CD4-positive, alpha-beta T cell treated with Interferon gamma for 1 hour (primary cell): ENCODE data around the gene TEDC2.
A peak's percentile ranks its signal among the peaks of the same experiment; 100 is the strongest.

Experiments
- DNase-seq: peaks from one replicate; pipeline ENCODE4 v3.0.0-alpha.2; 2020

Gene TEDC2

DNA sequence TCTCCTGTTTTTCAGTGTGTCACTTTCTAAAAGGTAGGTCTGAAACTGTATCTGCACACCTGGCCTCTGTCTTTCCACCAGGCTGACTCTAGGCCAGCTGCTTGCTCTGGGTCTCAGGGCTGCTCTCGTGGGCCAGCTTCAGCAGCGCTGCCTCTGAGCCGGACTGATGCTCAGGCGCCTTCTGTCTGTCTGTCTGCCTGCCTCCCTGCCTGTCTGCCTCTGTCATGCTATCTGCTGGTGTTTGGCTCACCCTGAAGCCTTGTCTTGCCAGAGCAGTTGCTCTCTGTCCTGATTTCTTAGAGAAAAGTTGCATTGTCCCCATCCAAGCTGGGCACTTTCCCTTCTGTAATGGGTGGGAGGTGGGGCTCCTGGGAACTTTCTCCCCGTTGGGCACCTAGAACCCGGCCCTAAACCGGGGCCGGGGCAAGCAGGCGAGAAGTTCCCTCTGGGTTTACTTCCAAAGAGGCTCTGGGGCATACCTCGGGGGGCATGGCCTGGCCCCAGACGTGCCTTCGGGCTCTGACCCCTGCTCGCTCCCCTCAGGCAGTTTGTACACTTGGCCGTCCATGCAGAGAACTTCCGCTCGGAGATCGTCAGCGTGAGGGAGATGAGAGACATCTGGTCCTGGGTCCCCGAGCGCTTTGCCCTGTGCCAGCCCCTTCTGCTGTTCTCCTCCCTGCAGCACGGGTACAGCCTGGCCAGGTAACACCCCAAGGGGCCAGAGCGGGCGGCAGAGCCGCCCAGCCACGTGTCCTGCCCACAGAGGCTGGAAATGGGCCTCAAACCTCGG lies 38.0 kb downstream of the TEDC2 start:
- no peak for DNase-seq

DNA sequence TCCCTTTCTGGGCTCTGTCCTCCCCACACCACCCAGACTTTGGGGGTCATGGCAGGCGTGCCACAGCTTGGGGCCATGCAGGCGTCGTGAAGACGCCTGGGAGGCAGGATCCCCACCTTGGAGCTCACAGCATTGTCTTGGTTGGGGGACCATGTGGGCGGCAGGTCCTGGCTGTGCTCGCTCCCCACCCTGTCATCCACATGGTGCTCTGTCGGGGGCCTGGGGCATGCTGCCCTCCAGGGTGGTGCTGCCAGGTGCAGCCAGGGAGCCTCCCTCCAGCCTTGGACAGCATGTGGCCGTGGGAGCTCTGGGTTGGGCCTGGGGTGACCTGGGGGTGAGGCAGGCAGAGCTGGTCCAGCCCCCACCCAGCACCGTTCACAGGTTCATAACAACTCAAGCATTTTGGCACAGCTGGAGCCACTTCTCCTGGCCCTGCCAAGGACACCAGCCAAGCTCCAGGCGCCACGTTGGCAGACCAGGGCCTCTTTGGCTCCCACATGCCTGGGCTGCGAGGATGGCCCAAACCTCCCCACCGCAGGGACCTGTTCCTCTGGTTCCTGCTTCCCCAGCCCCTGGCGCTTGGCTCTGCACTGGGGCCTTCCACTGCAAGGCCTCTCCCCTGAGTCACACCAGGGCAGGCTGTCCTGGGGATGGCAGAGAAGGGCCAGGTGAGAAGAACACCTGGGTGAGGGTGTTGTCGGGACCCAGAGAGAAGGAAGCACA lies 38.8 kb downstream of the TEDC2 start:
- no peak for DNase-seq

DNA sequence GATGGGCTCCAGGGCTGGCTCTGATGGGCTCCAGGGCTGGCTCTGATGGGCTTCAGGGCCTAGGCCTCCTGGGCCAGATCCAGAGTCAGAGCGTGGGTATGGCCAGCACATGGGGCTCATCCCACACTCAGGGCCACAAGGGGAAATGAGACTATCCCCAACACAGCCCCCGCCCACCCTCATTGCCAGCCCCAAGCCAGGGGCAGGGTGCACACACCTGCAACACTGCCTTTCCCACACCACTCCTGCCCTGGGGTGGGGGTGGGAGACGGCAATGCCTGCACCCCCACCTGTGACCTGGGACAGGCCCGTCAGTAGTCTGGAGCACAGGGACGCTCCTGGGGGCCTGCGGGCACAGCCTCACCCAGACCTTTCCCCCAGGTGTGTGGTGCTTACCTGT lies 39.5 kb downstream of the TEDC2 start:
- DNase-seq, result no peak

DNA sequence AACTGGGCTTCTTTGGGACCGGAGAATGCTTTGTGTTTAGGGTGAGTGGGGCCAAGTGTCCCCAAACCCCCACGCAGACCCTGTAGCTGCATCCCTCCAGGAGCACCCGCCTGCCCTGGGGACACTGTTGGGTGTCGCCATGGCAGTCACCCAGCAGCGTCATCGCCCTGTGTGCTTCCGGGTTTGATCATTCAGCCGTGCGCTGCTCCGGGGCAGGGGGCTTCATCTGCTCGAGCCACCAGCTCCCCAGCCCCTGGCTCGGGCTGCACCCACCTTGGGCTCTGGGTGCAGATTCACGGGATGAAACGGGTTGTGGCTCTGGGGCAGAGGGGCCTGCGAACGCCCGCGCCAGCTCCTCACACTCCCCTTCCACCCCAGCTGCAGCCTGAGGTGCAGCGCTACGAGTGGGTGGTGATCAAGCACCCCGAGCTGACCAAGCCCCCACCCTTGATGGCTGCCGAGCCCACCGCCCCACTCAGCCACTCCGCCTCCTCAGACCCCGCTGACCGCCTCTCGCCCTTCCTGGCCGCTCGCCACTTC lies 40.1 kb downstream of the TEDC2 start:
- DNase-seq, result no peak

DNA sequence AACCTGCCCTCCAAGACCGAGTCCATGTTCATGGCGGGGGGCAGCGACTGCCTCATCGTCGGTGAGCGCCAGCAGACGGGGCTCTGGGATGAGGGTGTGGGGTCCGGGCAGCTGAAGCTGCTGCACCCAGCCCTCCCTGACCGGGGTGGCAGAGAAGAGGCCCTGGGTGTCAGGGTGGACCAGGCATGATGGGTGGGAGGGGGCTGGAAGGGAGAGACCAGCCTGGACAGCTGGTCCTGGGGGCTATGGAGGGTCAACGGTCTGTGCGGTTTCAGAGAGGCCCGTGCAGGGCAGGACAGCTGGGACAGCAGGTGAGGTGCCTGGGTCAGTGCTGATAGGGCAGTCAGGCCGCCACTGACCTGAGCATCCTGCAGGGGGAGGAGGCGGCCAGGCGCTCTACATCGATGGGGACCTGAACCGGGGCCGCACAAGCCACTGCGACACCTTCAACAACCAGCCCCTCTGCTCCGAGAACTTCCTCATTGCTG lies 40.6 kb downstream of the TEDC2 start:
- DNase-seq, result no peak

DNA sequence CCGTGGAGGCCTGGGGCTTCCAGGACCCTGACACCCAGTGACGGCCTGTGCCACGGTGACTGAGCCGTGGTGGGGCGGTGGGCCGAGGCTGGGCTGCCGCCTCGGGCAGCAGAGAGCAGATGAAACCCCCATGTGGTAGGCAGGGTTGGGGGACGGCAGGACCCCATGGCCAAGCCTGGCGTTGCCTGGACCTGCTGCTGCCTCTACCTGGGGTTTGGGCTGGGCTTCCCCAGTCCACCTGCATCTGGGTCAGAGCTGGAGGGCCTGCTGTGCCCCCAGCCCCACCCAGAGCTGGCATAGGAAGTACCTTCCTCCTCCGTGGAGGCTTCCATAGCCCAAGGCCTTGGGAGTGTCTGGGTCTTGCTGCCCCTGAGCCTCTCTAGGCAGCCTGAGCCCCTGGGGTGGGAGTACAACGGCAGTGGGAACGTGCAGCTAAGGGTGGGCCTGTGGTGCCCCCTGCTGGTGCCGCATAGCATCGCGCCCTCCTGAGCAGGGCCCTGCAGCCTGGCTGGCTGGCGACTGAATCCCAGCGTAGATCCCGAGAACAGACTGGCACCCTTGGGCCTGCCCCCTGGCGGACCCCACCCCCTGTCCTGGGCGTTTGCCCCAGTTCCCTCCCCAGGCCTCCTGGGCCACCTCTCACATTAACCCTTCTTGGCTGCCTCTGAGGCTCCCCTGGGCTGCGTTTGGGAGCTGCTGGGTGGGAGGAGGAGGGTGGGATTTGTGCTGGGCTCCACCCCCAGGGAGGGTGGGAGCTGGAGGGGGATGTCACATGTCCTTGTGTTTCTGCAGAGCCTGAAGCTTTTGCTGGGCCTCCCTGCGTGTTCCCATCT lies 41.2 kb downstream of the TEDC2 start:
- peak; percentile 74 for DNase-seq

DNA sequence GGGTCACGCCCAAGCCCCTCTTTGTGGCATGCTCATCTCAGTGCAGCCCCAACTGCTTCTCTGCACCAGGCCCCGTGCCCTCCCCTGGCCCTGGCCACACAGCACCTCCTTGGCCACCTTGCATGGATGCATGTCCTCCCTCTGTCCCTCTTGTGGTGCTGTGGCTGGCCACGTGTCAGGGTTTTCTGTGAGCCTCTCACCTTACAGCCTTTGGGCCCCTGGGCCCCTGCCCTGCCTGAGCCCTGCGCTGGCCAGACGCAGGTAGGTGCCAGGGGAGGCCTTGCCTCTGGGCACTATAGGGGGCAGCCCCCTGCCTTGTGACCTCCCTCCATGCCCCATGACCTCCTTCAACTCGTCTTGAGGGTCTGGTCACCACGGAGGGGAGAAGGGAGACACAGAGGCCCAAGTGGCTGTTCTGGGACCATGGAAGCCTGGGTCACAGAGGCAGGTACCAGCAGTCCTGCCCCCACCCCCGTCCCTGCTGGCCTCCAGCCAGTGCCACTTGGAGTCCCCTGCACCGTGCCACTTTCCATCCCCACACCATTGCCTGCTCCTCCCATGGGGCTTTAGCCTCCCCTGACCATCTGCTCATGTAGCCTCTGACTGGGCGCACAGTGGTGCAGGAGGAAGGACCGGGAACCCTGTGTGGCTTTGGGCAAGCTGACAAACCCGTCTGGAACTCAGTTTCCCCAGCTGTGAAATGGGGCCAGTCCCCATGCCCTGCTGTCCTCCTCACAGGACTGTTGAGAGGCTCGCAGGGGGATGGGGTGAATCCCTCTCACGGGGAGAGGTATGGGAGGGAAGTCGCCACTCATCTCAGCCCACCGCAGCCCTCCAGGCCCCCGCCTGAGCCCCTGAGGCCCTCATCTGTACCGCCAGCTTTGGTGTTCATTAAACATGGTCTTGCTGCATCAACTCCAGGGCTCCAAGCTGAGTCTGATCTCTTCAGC lies 42.3 kb downstream of the TEDC2 start:
- DNase-seq, result no peak

DNA sequence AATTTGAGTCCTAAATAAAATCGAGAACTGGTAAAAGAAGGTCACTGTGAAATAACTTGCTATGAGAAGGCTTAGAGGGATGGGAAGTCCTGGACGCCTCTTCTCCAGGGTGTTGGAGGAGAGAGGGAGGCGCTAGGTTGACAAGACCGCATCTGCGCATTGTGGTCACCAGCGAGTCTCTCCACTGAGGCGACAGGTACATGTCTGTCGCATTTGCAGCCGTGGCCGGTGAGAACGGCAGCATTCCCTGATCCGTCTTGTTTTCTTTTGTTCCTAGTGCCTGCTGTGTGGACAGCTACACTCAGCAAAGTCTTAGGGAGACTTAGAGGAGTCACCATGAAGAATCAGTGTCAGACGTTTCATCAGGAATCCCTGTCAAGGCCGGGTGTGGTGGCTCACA lies 45.8 kb downstream of the TEDC2 start:
- no peak for DNase-seq

DNA sequence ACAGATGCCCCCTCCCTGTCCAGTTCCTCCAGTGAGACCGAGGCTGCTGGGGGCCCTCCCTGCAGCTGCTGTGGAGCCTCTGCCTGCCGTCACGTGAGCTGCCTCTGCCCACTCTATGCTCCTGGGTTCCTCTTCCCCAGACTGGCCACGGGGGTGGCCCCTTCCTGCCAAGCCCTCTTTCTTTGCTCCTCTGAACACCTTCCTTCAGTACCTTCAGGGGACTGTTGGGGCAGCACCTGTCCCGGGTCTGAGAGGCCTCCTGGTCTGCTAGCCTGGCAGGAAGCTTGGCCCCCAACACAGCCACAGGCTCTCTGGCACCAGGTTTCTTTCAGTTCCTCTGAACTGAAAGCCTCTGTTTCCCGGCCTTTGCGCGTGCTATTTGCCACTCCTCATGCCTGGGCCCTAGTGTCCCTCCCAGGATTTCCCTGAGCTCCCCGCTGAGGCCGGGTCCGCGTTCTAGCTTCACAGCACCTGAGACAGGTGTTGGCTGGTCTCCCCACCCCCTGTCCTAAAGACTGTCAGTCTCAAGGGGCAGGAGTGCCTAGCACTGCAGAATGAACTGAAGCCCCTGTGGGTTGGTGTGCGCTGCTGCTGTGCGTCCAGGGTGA lies 47.2 kb downstream of the TEDC2 start:
- peak; percentile 66 for DNase-seq

DNA sequence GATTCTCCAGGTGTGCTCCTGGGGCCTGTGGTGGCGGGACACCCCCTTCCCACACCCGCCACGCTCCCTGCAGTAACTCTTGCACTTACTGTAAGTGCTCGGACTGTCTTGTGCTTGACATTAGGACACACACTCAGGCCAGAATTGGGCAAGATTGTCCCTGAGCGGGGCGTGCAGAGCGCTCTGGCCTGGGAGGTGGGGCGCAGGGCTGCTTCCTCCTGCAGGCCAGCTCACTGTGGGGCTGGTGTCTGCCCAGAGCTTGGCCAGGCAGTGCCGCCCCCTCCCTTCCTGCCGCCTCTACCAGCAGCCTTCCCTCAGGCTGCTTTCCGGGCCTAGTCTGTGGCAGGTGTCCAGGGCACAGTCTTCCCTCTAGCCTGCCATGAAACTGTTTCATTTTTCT lies 47.8 kb downstream of the TEDC2 start:
- DNase-seq, result peak; percentile 55

DNA sequence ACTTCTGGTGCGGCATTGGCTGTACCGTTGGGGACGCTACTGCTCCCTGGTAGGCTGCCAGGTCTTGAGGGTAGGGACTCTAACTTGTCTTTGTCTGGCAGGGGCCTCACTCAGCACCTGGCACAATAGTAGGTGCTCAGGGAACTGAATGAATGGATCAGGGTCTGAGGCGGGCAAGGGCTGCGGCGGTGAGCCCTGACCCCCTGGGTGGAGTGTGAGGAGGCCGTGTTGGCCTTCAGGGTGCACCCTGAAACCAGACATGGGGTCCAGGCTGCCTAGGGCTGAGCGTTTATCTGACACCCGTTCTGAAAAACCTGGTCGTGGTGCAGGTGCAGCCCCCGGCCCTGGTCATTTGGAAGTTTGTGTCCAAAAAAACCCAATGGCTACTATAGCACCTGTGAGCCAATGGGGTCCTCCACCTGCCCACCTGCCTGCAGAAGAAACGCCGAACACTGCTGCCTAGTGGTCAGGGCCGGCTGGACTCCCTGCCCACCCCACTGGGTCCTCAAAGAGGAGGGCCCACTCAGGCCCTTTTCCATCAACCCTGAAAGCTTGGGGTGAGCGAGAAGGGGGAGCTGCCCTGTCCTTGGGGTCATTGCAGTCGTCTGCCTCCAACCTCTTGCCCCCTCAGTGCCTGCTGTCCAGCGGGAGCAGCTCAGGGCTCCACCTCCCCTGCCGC lies 49.0 kb downstream of the TEDC2 start:
- no peak for DNase-seq

DNA sequence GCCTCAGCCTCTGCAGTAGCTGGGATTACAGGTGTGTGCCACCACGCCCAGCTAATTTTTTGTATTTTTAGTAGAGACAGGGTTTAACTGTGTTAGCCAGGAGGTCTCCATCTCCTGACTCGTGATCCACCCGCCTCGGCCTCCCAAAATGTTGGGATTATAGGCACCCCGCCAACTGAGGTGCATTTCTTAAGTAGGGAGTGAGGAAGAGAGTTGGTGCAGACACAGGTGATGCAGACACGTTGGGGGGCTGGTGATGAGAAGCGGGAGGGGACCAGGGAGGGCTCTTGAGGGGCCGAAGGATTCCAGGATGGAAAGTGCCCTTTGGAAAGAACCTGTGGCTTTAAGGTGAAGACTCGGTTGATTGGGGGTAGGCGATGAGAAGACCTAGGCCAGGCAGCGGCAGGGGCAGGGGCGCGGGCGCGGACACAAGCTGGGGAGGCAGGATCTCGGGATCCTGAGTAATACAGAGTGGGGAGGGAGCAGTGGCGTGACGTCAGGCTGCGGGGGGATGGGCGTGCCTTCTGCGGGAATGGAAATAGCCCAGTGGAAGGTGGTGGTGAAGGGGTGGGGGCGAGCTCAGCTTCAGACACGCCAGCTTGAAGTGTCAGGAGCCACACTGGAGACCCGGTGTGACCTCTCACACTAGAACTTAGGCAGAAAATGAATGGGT lies 51.4 kb downstream of the TEDC2 start:
- no peak for DNase-seq

DNA sequence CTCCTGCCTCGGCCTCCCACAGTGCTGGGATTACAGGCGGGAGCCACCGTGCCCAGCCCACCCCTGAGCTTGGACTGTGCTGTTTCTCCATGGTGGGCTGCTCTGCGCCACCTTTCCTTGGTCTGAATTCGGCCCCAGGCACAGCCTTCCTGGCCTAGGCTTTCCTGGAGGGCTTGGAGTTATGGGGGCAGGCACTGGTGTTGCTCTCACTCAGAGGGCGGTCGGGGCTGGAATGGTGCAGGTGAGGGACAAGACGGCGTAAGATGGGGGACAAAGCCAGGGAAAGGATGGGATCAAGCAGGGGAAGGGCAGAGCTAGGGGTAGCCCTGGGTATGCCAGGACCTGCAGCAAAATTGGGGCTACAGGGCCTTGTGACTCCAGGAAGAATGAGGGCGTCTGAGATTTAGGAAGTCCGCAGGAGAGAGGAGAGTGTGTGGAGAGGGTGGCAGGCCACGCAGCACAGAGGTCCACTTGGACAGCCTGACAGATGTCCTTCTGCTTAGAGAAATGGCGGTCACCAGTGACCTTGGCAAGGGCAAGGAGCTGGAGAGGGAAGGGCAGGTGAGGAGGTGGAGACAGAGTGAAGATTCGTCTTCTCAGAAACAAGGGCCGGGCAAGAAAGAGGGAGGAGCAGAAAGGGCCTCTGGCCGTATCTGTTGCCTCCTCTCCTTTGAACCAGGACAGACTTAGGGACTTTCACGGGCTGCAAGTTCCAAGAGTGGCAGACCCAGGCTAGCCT lies 52.3 kb downstream of the TEDC2 start:
- no peak for DNase-seq

DNA sequence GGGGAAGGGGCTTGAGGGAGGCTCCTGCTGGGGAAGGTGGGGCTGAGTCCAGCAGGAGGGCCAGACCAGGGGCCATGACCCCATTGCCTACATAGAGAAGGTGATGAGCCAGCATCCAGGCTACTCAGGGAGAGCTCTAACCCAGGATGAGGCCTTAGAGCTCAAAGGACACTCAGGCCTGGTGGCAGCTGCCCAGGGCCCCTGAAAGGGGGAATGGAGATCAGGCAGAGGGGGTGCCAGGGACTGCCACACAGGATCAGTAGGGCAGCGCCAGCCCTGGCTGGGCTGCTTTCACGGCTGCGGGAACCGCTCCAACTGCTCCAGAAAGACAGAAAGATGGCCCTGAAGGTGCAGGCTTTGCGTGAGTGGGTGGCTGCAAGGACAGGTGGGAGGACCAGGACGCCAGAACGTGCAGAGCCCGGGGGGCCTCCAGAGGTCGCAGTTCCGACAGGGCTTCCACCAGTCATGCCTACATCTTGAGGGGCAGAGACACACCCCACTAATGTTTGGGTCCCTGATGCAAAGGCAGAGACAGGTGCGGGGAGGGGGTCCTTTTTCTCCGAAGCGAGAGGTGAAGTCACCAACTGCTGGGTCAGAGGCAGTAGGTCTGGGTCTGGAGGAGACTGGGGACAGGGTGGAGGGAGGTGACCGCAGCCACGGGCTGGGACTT lies 53.0 kb downstream of the TEDC2 start:
- peak; percentile 42 for DNase-seq

DNA sequence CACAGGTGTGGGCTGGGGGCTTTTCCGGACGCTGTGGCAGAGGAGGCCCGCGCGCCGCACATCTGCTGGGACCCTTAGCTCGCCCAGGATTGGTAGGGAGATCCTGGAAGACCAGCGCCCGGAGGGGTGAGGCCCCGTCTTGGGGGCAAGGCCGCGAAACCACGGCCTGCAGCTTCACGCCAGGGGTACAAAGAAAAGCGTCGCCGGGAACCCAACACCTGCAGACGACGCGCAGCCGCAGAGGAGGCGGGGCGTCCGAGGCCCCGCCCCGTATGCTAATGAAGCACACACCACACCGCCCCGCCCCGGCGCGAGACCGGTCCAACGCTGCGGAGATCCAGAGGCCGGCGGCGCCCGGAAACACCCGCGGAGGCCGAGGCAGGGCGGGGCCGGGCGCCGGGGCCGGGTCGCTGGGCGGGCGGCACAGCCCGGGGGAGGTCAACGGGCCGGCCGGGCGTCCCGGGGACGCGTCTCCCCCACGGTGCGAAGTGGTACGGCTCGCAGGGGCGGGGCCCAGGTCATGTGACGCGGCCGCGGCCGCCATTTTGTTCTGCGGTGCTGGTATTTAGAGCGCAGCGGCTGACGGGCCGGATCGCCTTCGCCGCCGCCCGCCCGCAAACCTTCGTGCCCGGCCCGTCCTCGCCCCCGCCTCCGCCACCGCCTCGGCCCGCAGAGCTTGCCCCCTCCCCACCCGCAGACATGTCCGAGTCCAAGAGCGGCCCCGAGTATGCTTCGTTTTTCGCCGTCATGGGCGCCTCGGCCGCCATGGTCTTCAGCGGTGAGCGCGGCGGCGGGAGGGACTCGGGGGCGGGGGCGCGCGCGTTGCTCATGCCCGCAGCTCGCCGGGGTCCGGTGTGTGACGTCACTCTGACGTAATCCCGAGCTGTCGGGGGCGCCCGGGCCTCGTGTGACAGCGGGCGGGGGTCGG lies 53.8 kb downstream of the TEDC2 start, which contains the start of gene ATP6V0C:
TSS of gene ATP6V0C (plus strand) at position 548 of the 928 bp plus-strand sequence. CDS start at position 700, 152 bp downstream.
- peak; percentile 93 for DNase-seq
